T-helper 1 cell treated with Interleukin-12 subunit alpha and Interleukin-12 subunit beta and Interleukin-4 antibody, amounts not matched to agents 30 ng/mL and 1 ng/mL, for 36 hours (primary cell): ENCODE results near the gene BMP5. TPM values are rescaled to one million over a fixed set of nuclear protein-coding genes. Genes with fewer than 3 reads are reported as not detected.

Experiments
- intact Hi-C: fragments of 100-400 bp; cut with micrococcal nuclease; formaldehyde crosslinking; loops from one replicate; pipeline ENCODE4 v1.15.1; 2024
- total RNA-seq: library from RNA; stranded (reverse); gene quantifications from 2 replicates; pipeline ENCODE4 v1.2.3, GENCODE V29; 2022

Gene BMP5
- total RNA-seq, 1 donor from 2014 or later, result not detected

- intact Hi-C loops, result no loop called here
Observed at GRCh38 chr6:55874316-55874715, 1.1 kb downstream of the BMP5 start.

GRCh38 chr6:55872866-55873265 lies 2.5 kb downstream of the BMP5 start:
- intact Hi-C loops, result no loop called here

- intact Hi-C loops, result no loop called here
Observed at GRCh38 chr6:55870181-55870813, 5.1 kb downstream of the BMP5 start.

GRCh38 chr6:55869674-55870073 lies 5.7 kb downstream of the BMP5 start:
- intact Hi-C loops, result no loop called here

GRCh38 chr6:55868771-55869479 lies 6.5 kb downstream of the BMP5 start:
- intact Hi-C loops, result no loop called here

GRCh38 chr6:55868176-55868575 lies 7.2 kb downstream of the BMP5 start:
- intact Hi-C loops, result no loop called here

- intact Hi-C loops, result no loop called here
Observed at GRCh38 chr6:55866128-55866527, 9.3 kb downstream of the BMP5 start.

- intact Hi-C loops, result no loop called here
Observed at GRCh38 chr6:55853008-55854001, 22.1 kb downstream of the BMP5 start.

- intact Hi-C loops, result no loop called here
Observed at GRCh38 chr6:55841341-55841740, 34.0 kb downstream of the BMP5 start.

GRCh38 chr6:55839080-55839479 lies 36.3 kb downstream of the BMP5 start:
- intact Hi-C loops, result no loop called here

GRCh38 chr6:55836945-55837344 lies 38.4 kb downstream of the BMP5 start:
- intact Hi-C loops, result no loop called here

GRCh38 chr6:55836481-55836880 lies 38.9 kb downstream of the BMP5 start:
- intact Hi-C loops, result no loop called here

GRCh38 chr6:55835220-55835619 lies 40.2 kb downstream of the BMP5 start:
- intact Hi-C loops, result no loop called here

- intact Hi-C loops, result no loop called here
Observed at GRCh38 chr6:55833284-55833683, 42.1 kb downstream of the BMP5 start.

GRCh38 chr6:55827818-55828522 lies 47.4 kb downstream of the BMP5 start:
- intact Hi-C loops, result no loop called here

GRCh38 chr6:55826941-55827340 lies 48.4 kb downstream of the BMP5 start:
- intact Hi-C loops, result no loop called here

GRCh38 chr6:55825402-55826051 lies 49.9 kb downstream of the BMP5 start:
- intact Hi-C loops, result no loop called here

- intact Hi-C loops, result no loop called here
Observed at GRCh38 chr6:55822815-55823214, 52.6 kb downstream of the BMP5 start.

GRCh38 chr6:55822005-55822404 lies 53.4 kb downstream of the BMP5 start:
- intact Hi-C loops, result no loop called here

GRCh38 chr6:55820696-55821095 lies 54.7 kb downstream of the BMP5 start:
- intact Hi-C loops, result no loop called here

GRCh38 chr6:55819811-55820210 lies 55.6 kb downstream of the BMP5 start:
- intact Hi-C loops, result no loop called here
